Keratinocyte (primary cell): Measurements from ENCODE around the gene MUC5B.

ENCODE experiments used
- EZH2 ChIP-seq: IDR thresholded peaks from one replicate; pipeline ENCODE4 v1.6.1; 2012; ENCODE audit warnings: inconsistent platforms, mild to moderate bottlenecking, low read length, moderate library complexity
- TF ChIP-seq, protein P1 (sequence below), 3 experiments: IDR thresholded peaks in 1 of 3; conservative IDR thresholded peaks in 1 of 3; optimal IDR thresholded peaks in 1 of 3; 2 replicates in 2 of 3; 3 replicates in 1 of 3; pipeline versions ENCODE3 to v1.5.1; 2011; ENCODE audit warnings: low read length in 3 of 3, mild to moderate bottlenecking in 3 of 3, moderate library complexity in 2 of 3, control low read depth in 1 of 3, inconsistent platforms in 1 of 3; ENCODE audit not compliant: insufficient read depth in 2 of 3; ENCODE audit errors: extremely low read depth in 1 of 3

DNA sequence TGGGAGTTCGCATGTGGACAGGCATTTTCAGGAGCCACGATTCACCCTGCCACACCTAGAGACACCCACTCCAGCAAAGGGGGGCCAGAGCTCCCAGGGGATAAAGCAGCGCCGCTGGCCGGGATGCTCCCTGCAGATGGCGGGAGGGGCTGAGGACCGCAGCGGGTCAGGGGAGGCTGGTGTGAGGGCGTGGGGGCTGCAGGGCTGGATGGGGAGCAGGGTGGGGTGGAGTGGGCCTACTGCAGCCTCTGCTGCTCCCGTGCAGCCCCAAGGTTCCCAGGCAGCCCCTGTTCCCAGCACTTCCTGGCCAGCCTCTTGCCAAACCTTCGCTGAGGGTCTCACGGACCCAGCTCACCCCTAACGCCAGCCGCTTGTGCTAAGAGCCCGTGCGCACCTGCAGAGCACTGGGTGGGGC lies 13.0 kb downstream of the MUC5B start:
- TF ChIP-seq, protein P1, sequence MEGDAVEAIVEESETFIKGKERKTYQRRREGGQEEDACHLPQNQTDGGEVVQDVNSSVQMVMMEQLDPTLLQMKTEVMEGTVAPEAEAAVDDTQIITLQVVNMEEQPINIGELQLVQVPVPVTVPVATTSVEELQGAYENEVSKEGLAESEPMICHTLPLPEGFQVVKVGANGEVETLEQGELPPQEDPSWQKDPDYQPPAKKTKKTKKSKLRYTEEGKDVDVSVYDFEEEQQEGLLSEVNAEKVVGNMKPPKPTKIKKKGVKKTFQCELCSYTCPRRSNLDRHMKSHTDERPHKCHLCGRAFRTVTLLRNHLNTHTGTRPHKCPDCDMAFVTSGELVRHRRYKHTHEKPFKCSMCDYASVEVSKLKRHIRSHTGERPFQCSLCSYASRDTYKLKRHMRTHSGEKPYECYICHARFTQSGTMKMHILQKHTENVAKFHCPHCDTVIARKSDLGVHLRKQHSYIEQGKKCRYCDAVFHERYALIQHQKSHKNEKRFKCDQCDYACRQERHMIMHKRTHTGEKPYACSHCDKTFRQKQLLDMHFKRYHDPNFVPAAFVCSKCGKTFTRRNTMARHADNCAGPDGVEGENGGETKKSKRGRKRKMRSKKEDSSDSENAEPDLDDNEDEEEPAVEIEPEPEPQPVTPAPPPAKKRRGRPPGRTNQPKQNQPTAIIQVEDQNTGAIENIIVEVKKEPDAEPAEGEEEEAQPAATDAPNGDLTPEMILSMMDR (optimal IDR thresholded peaks at IDR 0.05 in 1 of 3, IDR thresholded peaks at IDR 0.05 in 1 of 3, conservative IDR thresholded peaks at IDR 0.05 in 1 of 3; ENCODE audit: extremely low read depth in 1 of 3, insufficient read depth in 2 of 3, low read length in 3 of 3): no peak
- no peak for TF ChIP-seq EZH2
